ENCODE results near the gene PSMB1. TPM values are rescaled to one million over a fixed set of nuclear protein-coding genes. Genes with fewer than 3 reads are reported as not detected.
"Not testable (repeated sequence)": the region's sequence is repeated elsewhere in the genome, so short reads cannot be mapped to it uniquely, and the experiment has no call there.

Gene PSMB1
- total RNA-seq, 1 donor: 265 TPM

GRCh38 chr6:170502268-170502667 is 50.8 kb downstream of the PSMB1 start:
- not testable (repeated sequence) for H3K79me2 ChIP-seq (ENCODE audit: insufficient read depth, low read length); H3K36me3 ChIP-seq (ENCODE audit: insufficient read depth, low read length); H3K9me3 ChIP-seq (ENCODE audit: low read depth, low read length); H2AFZ ChIP-seq (ENCODE audit: low read length); H3K27me3 ChIP-seq (ENCODE audit: insufficient read depth, low read length); H3K4me3 ChIP-seq (ENCODE audit: insufficient read depth, low read length); H3K27ac ChIP-seq (ENCODE audit: low read depth, low read length); H4K20me1 ChIP-seq (ENCODE audit: insufficient read depth, low read length); H3K4me1 ChIP-seq (ENCODE audit: insufficient read depth, low read length); H3K4me2 ChIP-seq (ENCODE audit: insufficient read depth, low read length); DNase-seq (ENCODE audit: insufficient read length, low spot score, missing footprints)

- Histone ChIP-seq H3K9me3 (ENCODE audit: low read depth, low read length) (peaks cover 1% of the 10 kb centered on the region), H3K4me2 (ENCODE audit: insufficient read depth, low read length) (no peak overlapping the region), H3K79me2 (ENCODE audit: insufficient read depth, low read length) (no peaks in the 10 kb centered on the region), H4K20me1 (ENCODE audit: insufficient read depth, low read length) (no peaks in the 10 kb centered on the region), H2AFZ (ENCODE audit: low read length) (no peak overlapping the region), H3K4me1 (ENCODE audit: insufficient read depth, low read length) (no peaks in the 10 kb centered on the region), H3K36me3 (ENCODE audit: insufficient read depth, low read length) (no peaks in the 10 kb centered on the region), H3K4me3 (ENCODE audit: insufficient read depth, low read length) (no peak overlapping the region), H3K27me3 (ENCODE audit: insufficient read depth, low read length) (no peaks in the 10 kb centered on the region), H3K27ac (ENCODE audit: low read depth, low read length) (no peak overlapping the region)
- no peak for DNase-seq (ENCODE audit: insufficient read length, low spot score, missing footprints)
- TF ChIP-seq, protein P1, sequence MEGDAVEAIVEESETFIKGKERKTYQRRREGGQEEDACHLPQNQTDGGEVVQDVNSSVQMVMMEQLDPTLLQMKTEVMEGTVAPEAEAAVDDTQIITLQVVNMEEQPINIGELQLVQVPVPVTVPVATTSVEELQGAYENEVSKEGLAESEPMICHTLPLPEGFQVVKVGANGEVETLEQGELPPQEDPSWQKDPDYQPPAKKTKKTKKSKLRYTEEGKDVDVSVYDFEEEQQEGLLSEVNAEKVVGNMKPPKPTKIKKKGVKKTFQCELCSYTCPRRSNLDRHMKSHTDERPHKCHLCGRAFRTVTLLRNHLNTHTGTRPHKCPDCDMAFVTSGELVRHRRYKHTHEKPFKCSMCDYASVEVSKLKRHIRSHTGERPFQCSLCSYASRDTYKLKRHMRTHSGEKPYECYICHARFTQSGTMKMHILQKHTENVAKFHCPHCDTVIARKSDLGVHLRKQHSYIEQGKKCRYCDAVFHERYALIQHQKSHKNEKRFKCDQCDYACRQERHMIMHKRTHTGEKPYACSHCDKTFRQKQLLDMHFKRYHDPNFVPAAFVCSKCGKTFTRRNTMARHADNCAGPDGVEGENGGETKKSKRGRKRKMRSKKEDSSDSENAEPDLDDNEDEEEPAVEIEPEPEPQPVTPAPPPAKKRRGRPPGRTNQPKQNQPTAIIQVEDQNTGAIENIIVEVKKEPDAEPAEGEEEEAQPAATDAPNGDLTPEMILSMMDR (IDR thresholded peaks at IDR 0.05; ENCODE audit: extremely low read depth, low read depth, low read length): no peak
These were observed 52.0 kb downstream of the PSMB1 start for GRCh38 chr6:170500955-170501590.

DNA sequence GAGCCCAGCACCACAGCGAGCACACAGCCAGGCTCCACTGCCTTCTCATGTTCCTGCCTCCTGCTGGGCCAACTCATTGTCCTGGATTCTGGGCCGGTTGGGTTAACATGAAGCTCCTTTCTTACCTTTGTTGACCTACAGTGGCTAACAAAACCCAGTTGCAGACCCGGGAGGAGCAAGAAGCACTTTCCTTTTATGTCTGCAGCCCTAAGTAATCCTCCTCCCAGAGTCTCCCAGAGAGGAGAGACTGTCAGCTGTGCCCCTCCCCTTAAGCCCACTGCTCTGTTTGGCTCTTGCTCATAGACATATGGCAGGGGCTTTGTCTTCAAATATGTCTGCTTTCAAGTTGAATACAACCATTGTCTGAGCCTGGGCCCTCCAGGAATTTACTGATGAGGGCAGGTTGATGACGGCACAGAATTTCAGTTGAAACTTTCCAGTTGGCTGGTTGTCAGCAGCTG is 55.2 kb downstream of the PSMB1 start:
- no peak overlapping the region for H3K4me2 ChIP-seq (ENCODE audit: insufficient read depth, low read length)
- DNase-seq (ENCODE audit: insufficient read length, low spot score, missing footprints): no peak

DNA sequence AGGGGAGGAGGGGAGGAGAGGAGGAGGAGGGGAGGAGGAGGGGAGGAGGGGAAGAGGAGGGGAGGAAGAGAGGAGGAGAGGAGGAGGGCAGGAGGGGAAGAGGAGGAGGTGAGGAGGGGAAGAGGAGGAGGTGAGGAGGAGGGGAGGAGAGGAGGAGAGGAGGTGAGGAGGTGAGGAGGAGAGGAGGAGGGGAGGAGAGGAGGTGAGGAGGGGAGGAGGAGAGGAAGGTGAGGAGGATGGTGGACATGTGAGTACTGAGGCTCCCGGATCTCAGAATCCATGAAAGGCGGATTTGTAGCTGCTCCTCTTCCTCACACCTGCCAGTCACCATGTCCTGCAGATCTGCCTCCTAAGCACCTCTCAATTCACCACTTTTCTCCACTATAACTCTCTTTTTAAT is 59.8 kb downstream of the PSMB1 start:
- no peaks in the 10 kb centered on the region for H3K27me3 ChIP-seq (ENCODE audit: insufficient read depth, low read length)
- no peaks in the 10 kb centered on the region for H3K4me1 ChIP-seq (ENCODE audit: insufficient read depth, low read length)
- no peak for DNase-seq (ENCODE audit: insufficient read length, low spot score, missing footprints)
- no peaks in the 10 kb centered on the region for H4K20me1 ChIP-seq (ENCODE audit: insufficient read depth, low read length)
- TF ChIP-seq, protein P1 (IDR thresholded peaks at IDR 0.05; ENCODE audit: extremely low read depth, low read depth, low read length): no peak
- H2AFZ ChIP-seq (ENCODE audit: low read length): no peak overlapping the region
- H3K4me2 ChIP-seq (ENCODE audit: insufficient read depth, low read length): no peak overlapping the region
- no peaks in the 10 kb centered on the region for H3K79me2 ChIP-seq (ENCODE audit: insufficient read depth, low read length)
- no peak overlapping the region for H3K4me3 ChIP-seq (ENCODE audit: insufficient read depth, low read length)
- no peaks in the 10 kb centered on the region for H3K36me3 ChIP-seq (ENCODE audit: insufficient read depth, low read length)
- no peaks in the 10 kb centered on the region for H3K9me3 ChIP-seq (ENCODE audit: low read depth, low read length)
- no peak overlapping the region for H3K27ac ChIP-seq (ENCODE audit: low read depth, low read length)

More for the DNA sequence above, 55.2 kb downstream of the PSMB1 start:
- no peak overlapping the region for H3K4me3 ChIP-seq (ENCODE audit: insufficient read depth, low read length)
- H4K20me1 ChIP-seq (ENCODE audit: insufficient read depth, low read length): no peaks in the 10 kb centered on the region
- H3K36me3 ChIP-seq (ENCODE audit: insufficient read depth, low read length): no peaks in the 10 kb centered on the region
- H3K79me2 ChIP-seq (ENCODE audit: insufficient read depth, low read length): no peaks in the 10 kb centered on the region
- H3K27ac ChIP-seq (ENCODE audit: low read depth, low read length): no peak overlapping the region
- TF ChIP-seq, protein P1 (IDR thresholded peaks at IDR 0.05; ENCODE audit: extremely low read depth, low read depth, low read length): no peak
- no peak overlapping the region for H2AFZ ChIP-seq (ENCODE audit: low read length)
- H3K4me1 ChIP-seq (ENCODE audit: insufficient read depth, low read length): no peaks in the 10 kb centered on the region
- H3K27me3 ChIP-seq (ENCODE audit: insufficient read depth, low read length): no peaks in the 10 kb centered on the region
- peaks cover 1% of the 10 kb centered on the region for H3K9me3 ChIP-seq (ENCODE audit: low read depth, low read length)

Data from osteoblast (primary cell).